Liver (tissue), 3 donors: ENCODE measurements around the gene HDAC9.

Experiments
- FOXA1 ChIP-seq: IDR thresholded peaks from 2 replicates; pipeline ENCODE4 v1.6.1; 2016; ENCODE audit warnings: antibody characterized with exemption
- JUND ChIP-seq, 2 donors: IDR thresholded peaks; 2 replicates each; pipeline ENCODE4 v1.6.1; 2016; ENCODE audit warnings: antibody characterized with exemption in 2 of 2
- RAD21 ChIP-seq, 2 donors: IDR thresholded peaks; 2 replicates each; pipeline ENCODE4 v1.6.1; 2016; ENCODE audit warnings: antibody characterized with exemption in 2 of 2, mild to moderate bottlenecking in 2 of 2
- SP1 ChIP-seq: IDR thresholded peaks from 2 replicates; pipeline ENCODE4 v1.6.1; 2018; ENCODE audit warnings: antibody characterized with exemption, mild to moderate bottlenecking
- TAF1 ChIP-seq: conservative IDR thresholded peaks from 2 replicates; pipeline ENCODE4 v1.6.1; 2016; ENCODE audit warnings: antibody characterized with exemption, mild to moderate bottlenecking
- YY1 ChIP-seq: IDR thresholded peaks from 2 replicates; pipeline ENCODE4 v1.6.1; 2016; ENCODE audit warnings: antibody characterized with exemption, mild to moderate bottlenecking
- TF ChIP-seq, protein P1 (sequence below): IDR thresholded peaks from 2 replicates; pipeline ENCODE4 v1.6.1; 2016; ENCODE audit warnings: antibody characterized with exemption
- TF ChIP-seq, protein P2 (sequence below): fragments of 150-350 bp; IDR thresholded peaks from 2 replicates; pipeline ENCODE4 v1.5.1; 2017; ENCODE audit warnings: improper control_type of control experiment, low read depth, low read length; ENCODE audit not compliant: missing input control
- TF ChIP-seq, protein P3 (sequence below): IDR thresholded peaks from 2 replicates; pipeline ENCODE4 v1.6.1; 2016; ENCODE audit warnings: antibody characterized with exemption, mild to moderate bottlenecking
- TF ChIP-seq, protein P4 (sequence below): IDR thresholded peaks from 2 replicates; pipeline ENCODE4 v1.6.1; 2016; ENCODE audit warnings: antibody characterized with exemption
- donor health status: healthy.
- donor health status: healthy.

DNA sequence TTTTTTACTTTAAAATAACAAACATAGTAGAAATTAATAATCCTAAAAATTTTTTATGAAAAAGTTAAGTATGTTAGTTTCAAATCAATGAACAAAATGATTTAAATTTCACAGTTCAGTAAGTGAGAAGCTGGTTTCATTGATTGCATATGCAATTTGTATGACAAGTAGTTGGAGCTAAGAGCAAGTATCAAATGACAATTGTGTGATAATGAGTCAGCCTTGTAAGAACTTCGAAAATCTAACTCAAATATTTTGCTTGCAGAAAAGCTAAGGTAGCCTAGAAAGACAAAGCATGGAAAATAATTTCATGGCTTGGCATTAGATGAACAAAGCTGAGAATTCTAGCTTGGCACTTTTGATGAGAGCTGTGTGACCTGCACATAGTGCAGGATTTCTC is 111.5 kb downstream of the HDAC9 start:
- TF ChIP-seq, protein P1, sequence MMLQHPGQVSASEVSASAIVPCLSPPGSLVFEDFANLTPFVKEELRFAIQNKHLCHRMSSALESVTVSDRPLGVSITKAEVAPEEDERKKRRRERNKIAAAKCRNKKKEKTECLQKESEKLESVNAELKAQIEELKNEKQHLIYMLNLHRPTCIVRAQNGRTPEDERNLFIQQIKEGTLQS: no peak
- TF ChIP-seq, protein P2, sequence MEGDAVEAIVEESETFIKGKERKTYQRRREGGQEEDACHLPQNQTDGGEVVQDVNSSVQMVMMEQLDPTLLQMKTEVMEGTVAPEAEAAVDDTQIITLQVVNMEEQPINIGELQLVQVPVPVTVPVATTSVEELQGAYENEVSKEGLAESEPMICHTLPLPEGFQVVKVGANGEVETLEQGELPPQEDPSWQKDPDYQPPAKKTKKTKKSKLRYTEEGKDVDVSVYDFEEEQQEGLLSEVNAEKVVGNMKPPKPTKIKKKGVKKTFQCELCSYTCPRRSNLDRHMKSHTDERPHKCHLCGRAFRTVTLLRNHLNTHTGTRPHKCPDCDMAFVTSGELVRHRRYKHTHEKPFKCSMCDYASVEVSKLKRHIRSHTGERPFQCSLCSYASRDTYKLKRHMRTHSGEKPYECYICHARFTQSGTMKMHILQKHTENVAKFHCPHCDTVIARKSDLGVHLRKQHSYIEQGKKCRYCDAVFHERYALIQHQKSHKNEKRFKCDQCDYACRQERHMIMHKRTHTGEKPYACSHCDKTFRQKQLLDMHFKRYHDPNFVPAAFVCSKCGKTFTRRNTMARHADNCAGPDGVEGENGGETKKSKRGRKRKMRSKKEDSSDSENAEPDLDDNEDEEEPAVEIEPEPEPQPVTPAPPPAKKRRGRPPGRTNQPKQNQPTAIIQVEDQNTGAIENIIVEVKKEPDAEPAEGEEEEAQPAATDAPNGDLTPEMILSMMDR: no peak
- TF ChIP-seq SP1 (no peak), FOXA1 (no peak), TAF1 (no peak), YY1 (no peak), RAD21 (IDR thresholded peaks at IDR 0.05) (no peak), JUND (IDR thresholded peaks at IDR 0.05) (no peak)
- TF ChIP-seq, protein P3, sequence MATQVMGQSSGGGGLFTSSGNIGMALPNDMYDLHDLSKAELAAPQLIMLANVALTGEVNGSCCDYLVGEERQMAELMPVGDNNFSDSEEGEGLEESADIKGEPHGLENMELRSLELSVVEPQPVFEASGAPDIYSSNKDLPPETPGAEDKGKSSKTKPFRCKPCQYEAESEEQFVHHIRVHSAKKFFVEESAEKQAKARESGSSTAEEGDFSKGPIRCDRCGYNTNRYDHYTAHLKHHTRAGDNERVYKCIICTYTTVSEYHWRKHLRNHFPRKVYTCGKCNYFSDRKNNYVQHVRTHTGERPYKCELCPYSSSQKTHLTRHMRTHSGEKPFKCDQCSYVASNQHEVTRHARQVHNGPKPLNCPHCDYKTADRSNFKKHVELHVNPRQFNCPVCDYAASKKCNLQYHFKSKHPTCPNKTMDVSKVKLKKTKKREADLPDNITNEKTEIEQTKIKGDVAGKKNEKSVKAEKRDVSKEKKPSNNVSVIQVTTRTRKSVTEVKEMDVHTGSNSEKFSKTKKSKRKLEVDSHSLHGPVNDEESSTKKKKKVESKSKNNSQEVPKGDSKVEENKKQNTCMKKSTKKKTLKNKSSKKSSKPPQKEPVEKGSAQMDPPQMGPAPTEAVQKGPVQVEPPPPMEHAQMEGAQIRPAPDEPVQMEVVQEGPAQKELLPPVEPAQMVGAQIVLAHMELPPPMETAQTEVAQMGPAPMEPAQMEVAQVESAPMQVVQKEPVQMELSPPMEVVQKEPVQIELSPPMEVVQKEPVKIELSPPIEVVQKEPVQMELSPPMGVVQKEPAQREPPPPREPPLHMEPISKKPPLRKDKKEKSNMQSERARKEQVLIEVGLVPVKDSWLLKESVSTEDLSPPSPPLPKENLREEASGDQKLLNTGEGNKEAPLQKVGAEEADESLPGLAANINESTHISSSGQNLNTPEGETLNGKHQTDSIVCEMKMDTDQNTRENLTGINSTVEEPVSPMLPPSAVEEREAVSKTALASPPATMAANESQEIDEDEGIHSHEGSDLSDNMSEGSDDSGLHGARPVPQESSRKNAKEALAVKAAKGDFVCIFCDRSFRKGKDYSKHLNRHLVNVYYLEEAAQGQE: no peak
- TF ChIP-seq, protein P4, sequence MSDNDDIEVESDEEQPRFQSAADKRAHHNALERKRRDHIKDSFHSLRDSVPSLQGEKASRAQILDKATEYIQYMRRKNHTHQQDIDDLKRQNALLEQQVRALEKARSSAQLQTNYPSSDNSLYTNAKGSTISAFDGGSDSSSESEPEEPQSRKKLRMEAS: no peak
